GM23338 (cell line): ENCODE measurements around the gene C6orf136. TPM values are rescaled to one million over a fixed set of nuclear protein-coding genes. Genes with fewer than 3 reads are reported as not detected.

Experiments used
- ATAC-seq: fragments of 200-7000 bp; cut with Tn5 transposase; 3 replicates; pipeline ENCODE4 v1.9.1; 2020
- DNase-seq: peaks from one replicate; pipeline ENCODE4 v3.0.0-alpha.2; 2015; ENCODE audit warnings: low spot score
- H2AFZ ChIP-seq: fragments of 200-600 bp; sonication (generic); 2 replicates; pipeline ENCODE4 v1.8.0; 2016; ENCODE audit warnings: antibody characterized with exemption, mild to moderate bottlenecking, moderate library complexity
- H3F3A ChIP-seq: fragments of 200-600 bp; sonication (generic); replicated peaks from 2 replicates; pipeline ENCODE4 v1.8.0; 2017; ENCODE audit warnings: antibody characterized with exemption, mixed run types, low read depth
- H3K27ac ChIP-seq: fragments of 200-600 bp; sonication (generic); 2 replicates; pipeline ENCODE4 v1.6.1; 2016; ENCODE audit warnings: low read depth
- H3K27me3 ChIP-seq: fragments of 200-600 bp; sonication (generic); 2 replicates; pipeline ENCODE4 v1.8.0; 2016; ENCODE audit warnings: mild to moderate bottlenecking, mixed run types, moderate library complexity; ENCODE audit not compliant: insufficient read depth
- H3K36me3 ChIP-seq: fragments of 200-600 bp; sonication (generic); 2 replicates; pipeline ENCODE4 v1.8.0; 2016; ENCODE audit warnings: mild to moderate bottlenecking; ENCODE audit not compliant: insufficient read depth
- H3K4me1 ChIP-seq: fragments of 200-600 bp; sonication (generic); 2 replicates; pipeline ENCODE4 v1.8.0; 2016; ENCODE audit warnings: mild to moderate bottlenecking, moderate library complexity; ENCODE audit not compliant: insufficient read depth
- H3K4me2 ChIP-seq: fragments of 200-600 bp; sonication (generic); 2 replicates; pipeline ENCODE4 v1.7.1; 2017; ENCODE audit warnings: mixed run types
- H3K4me3 ChIP-seq: fragments of 200-600 bp; sonication (generic); 2 replicates; pipeline ENCODE4 v1.6.1; 2016; ENCODE audit warnings: mixed run types
- H3K79me2 ChIP-seq: fragments of 200-600 bp; sonication (generic); replicated peaks from 2 replicates; pipeline ENCODE4 v1.8.0; 2017; ENCODE audit warnings: mild to moderate bottlenecking; ENCODE audit not compliant: insufficient read depth
- H3K9me2 ChIP-seq: fragments of 200-600 bp; sonication (generic); 2 replicates; pipeline ENCODE4 v1.8.0; 2017; ENCODE audit not compliant: insufficient read depth
- H4K20me1 ChIP-seq: fragments of 200-600 bp; sonication (generic); replicated peaks from 2 replicates; pipeline ENCODE4 v1.8.0; 2017; ENCODE audit warnings: mild to moderate bottlenecking; ENCODE audit not compliant: insufficient read depth
- H3K27ac Mint-ChIP-seq: 2 replicates; pipeline ENCODE4 v1.8.0; 2020; ENCODE audit warnings: inconsistent platforms, mild to moderate bottlenecking, moderate library complexity, mixed read lengths
- H3K27me3 Mint-ChIP-seq: 3 replicates; pipeline ENCODE4 v1.8.0; 2022; ENCODE audit warnings: low read depth, mild to moderate bottlenecking, moderate library complexity, mixed read lengths, inconsistent platforms; ENCODE audit not compliant: insufficient read depth, poor library complexity
- H3K36me3 Mint-ChIP-seq: 3 replicates; pipeline ENCODE4 v1.8.0; 2021; ENCODE audit warnings: low read depth, mild to moderate bottlenecking, inconsistent platforms, moderate library complexity, mixed read lengths
- H3K4me1 Mint-ChIP-seq: 3 replicates; pipeline ENCODE4 v1.8.0; 2020; ENCODE audit warnings: mild to moderate bottlenecking, inconsistent platforms, mixed read lengths
- H3K4me3 Mint-ChIP-seq: 3 replicates; pipeline ENCODE4 v1.8.0; 2021; ENCODE audit warnings: moderate library complexity, mild to moderate bottlenecking, inconsistent platforms, mixed read lengths
- H3K9me3 Mint-ChIP-seq: 3 replicates; pipeline ENCODE4 v1.8.0; 2020; ENCODE audit warnings: moderate library complexity, mild to moderate bottlenecking, inconsistent platforms, mixed read lengths
- CTCF ChIP-seq, 2 experiments: fragments of 200-600 bp in 1 of 2; sonication (generic) in 1 of 2; conservative IDR thresholded peaks; 2 replicates each; pipeline versions ENCODE4 v1.5.1 to v1.6.1; 2016 to 2017; ENCODE audit warnings: antibody characterized with exemption in 2 of 2, low read depth in 2 of 2, mild to moderate bottlenecking in 2 of 2, moderate library complexity in 1 of 2
- ETS1 ChIP-seq: IDR thresholded peaks from 2 replicates; pipeline ENCODE4 v1.6.1; 2016; ENCODE audit warnings: antibody characterized with exemption
- JUNB ChIP-seq: IDR thresholded peaks from one replicate; pipeline ENCODE4 v1.6.1; 2016; ENCODE audit warnings: antibody characterized with exemption; ENCODE audit not compliant: unreplicated experiment
- NANOG ChIP-seq: IDR thresholded peaks from 2 replicates; pipeline ENCODE4 v1.6.1; 2016; ENCODE audit warnings: antibody characterized with exemption, borderline replicate concordance
- REST ChIP-seq: IDR thresholded peaks from one replicate; pipeline ENCODE4 v1.6.1; 2018; ENCODE audit warnings: antibody characterized with exemption; ENCODE audit not compliant: unreplicated experiment
- polyA plus RNA-seq: library from polyadenylated mRNA; unstranded; fragments of >200 nt; fragmentation: Nextera tagmentation; extraction: Ambion mirVana; gene quantifications from 2 replicates; pipeline ENCODE4 v1.2.1, GENCODE V29; 2016
- total RNA-seq: library from RNA; depleted of rRNA; stranded (reverse); fragments of >200 nt; shearing (Covaris generic); gene quantifications from 2 replicates; pipeline ENCODE4 v1.2.3, GENCODE V29; 2014

C6orf136 gene
- total and polyA plus RNA-seq, 2 experiments from 2014 or later = 12.5 to 27.5 TPM

GRCh38 chr6:30685157-30686008 lies 38.5 kb downstream of the C6orf136 start:
- Mint-ChIP-seq H3K27me3 (peaks cover 31% of the 10 kb centered on the region), H3K4me1 (peaks cover 69% of the 10 kb centered on the region), H3K36me3 (peaks cover 19% of the 10 kb centered on the region), H3K4me3 (peak overlapping the region; percentile 81), H3K9me3 (no peaks in the 10 kb centered on the region; the same call in 2 of the 3 replicates), H3K27ac (no peak overlapping the region)
- H4K20me1 ChIP-seq = no peaks in the 10 kb centered on the region
- no peaks in the 10 kb centered on the region for H3K9me2 ChIP-seq
- TF ChIP-seq REST = no peak
- no peak for TF ChIP-seq NANOG
- TF ChIP-seq ETS1 = no peak
- no peak for TF ChIP-seq JUNB
- TF ChIP-seq CTCF (conservative IDR thresholded peaks at IDR 0.05; ENCODE audit: low read depth in 2 of 2) = peak in 1 of 2 experiments; percentile 31; a peak in 2 of 4 replicates
- peaks cover 22% of the 10 kb centered on the region for H3K79me2 ChIP-seq
- DNase-seq (peak; percentile 48), ATAC-seq (no peak)
- peak overlapping the region; percentile 98 for H3K4me2 ChIP-seq
- H3K36me3 ChIP-seq = no peaks in the 10 kb centered on the region
- H3K4me3 ChIP-seq = peak overlapping the region; percentile 99
- H3K4me1 ChIP-seq = peaks cover 49% of the 10 kb centered on the region
- no peak overlapping the region for H3K27ac ChIP-seq
- H2AFZ ChIP-seq = no peak overlapping the region
- 0 out of 2 replicates have a peak, but pooled peaks cover 5% of the 10 kb centered on the region for H3K27me3 ChIP-seq
- H3F3A ChIP-seq = peaks cover 16% of the 10 kb centered on the region
